Suprapubic skin (tissue), 4 donors: ENCODE data around the gene LMOD3.

Source experiments
- EP300 ChIP-seq: sonication (generic); formaldehyde crosslinking; IDR thresholded peaks from one replicate; pipeline ENCODE4 v1.6.1; 2017; ENCODE audit warnings: antibody characterized with exemption
- POLR2AphosphoS5 ChIP-seq, 3 donors: sonication (generic); formaldehyde crosslinking; IDR thresholded peaks; one replicate each; pipeline ENCODE4 v1.6.1; 2017; ENCODE audit warnings: antibody characterized with exemption in 3 of 3

GRCh38 chr3:69165744-69166143 lies 43.3 kb upstream of the LMOD3 start:
- TF ChIP-seq POLR2AphosphoS5 (IDR thresholded peaks at IDR 0.05): no peak
- TF ChIP-seq EP300: no peak
